ENCODE data around the gene EFNA4.

GRCh38 chr1:155081472-155082300 lies 18.1 kb downstream of the EFNA4 start:
- TF ChIP-seq CTCF (IDR thresholded peaks at IDR 0.05) (no peak), EZH2 (IDR thresholded peaks at IDR 0.05; ENCODE audit: borderline replicate concordance, insufficient read depth, low read depth, low read length, poor library complexity, severe bottlenecking) (peak; percentile 98)
